HEK293 (cell line): ENCODE measurements around the gene RNF212.

Source experiments
- CTCF ChIA-PET: fragments of 350-600 bp; formaldehyde crosslinking; extraction: SDS; loops from one replicate; lab custom pipeline; 2021; ENCODE audit warnings: antibody characterized with exemption; lab: Yijun Ruan, JAX
- POLR2A ChIA-PET: fragments of 300-600 bp; formaldehyde crosslinking; extraction: SDS; loops from one replicate; lab custom pipeline; 2020; ENCODE audit warnings: antibody characterized with exemption, inconsistent platforms; lab: Yijun Ruan, JAX
- H3K27ac ChIP-seq: fragments of 200-500 bp; sonication (Bioruptor generic); 2 replicates; pipeline ENCODE4 v1.5.1; 2014; ENCODE audit warnings: low read depth, low read length, control low read depth, inconsistent platforms; ENCODE audit errors: extremely low read depth
- H3K36me3 ChIP-seq, 2 experiments: fragments of 200-500 bp in 1 of 2; sonication (Bioruptor generic) in 1 of 2; 1 replicate in 1 of 2; 2 replicates in 1 of 2; pipeline ENCODE4 v1.5.1; 2014 to 2017; ENCODE audit warnings: inconsistent platforms in 2 of 2, low read length in 2 of 2; ENCODE audit not compliant: control insufficient read depth in 2 of 2, insufficient read depth in 1 of 2
- H3K4me1 ChIP-seq: fragments of 200-500 bp; sonication (Bioruptor generic); 2 replicates; pipeline ENCODE4 v1.5.1; 2014; ENCODE audit warnings: mild to moderate bottlenecking, low read length, inconsistent platforms; ENCODE audit not compliant: control insufficient read depth, insufficient read depth
- H3K4me3 ChIP-seq: 2 replicates; pipeline ENCODE4 v1.5.1; 2011; ENCODE audit warnings: low read depth, mild to moderate bottlenecking, control low read depth, low read length, moderate library complexity
- H3K9me3 ChIP-seq: fragments of 200-500 bp; sonication (Bioruptor generic); 2 replicates; pipeline ENCODE4 v1.5.1; 2014; ENCODE audit warnings: low read depth, low read length, inconsistent platforms; ENCODE audit not compliant: control insufficient read depth, insufficient read depth
- EGR2 ChIP-seq: fragments of 450-650 bp; formaldehyde crosslinking; IDR thresholded peaks from 2 replicates; pipeline ENCODE4 v1.5.1; 2016; ENCODE audit warnings: low read depth, missing biosample characterization, missing genetic modification characterization
- FEZF1 ChIP-seq: fragments of 450-650 bp; formaldehyde crosslinking; IDR thresholded peaks from 2 replicates; pipeline ENCODE4 v1.5.1; 2016; ENCODE audit warnings: missing biosample characterization, missing genetic modification characterization
- HOXA7 ChIP-seq: sonication (generic); formaldehyde crosslinking; IDR thresholded peaks from 2 replicates; pipeline ENCODE4 v1.8.1; 2022; ENCODE audit warnings: missing genetic modification reagents, borderline replicate concordance
- HOXC10 ChIP-seq: sonication (generic); formaldehyde crosslinking; IDR thresholded peaks from 2 replicates; pipeline ENCODE4 v1.8.1; 2023; ENCODE audit warnings: mild to moderate bottlenecking, missing genetic modification reagents
- MEIS1 ChIP-seq: sonication (generic); formaldehyde crosslinking; IDR thresholded peaks from 2 replicates; pipeline ENCODE4 v1.8.1; 2022; ENCODE audit warnings: missing genetic modification reagents, mild to moderate bottlenecking, borderline replicate concordance
- SETDB1 ChIP-seq: IDR thresholded peaks from one replicate; pipeline ENCODE4 v1.6.1; 2017; ENCODE audit warnings: mild to moderate bottlenecking, low read length, moderate library complexity, mixed read lengths; ENCODE audit not compliant: insufficient read length
- ZBTB7A ChIP-seq: fragments of 450-650 bp; formaldehyde crosslinking; IDR thresholded peaks from 2 replicates; pipeline ENCODE4 v1.5.1; 2016; ENCODE audit warnings: low read depth, missing biosample characterization, missing genetic modification characterization
- ZBTB8A ChIP-seq: fragments of 450-650 bp; formaldehyde crosslinking; IDR thresholded peaks from 2 replicates; pipeline ENCODE4 v1.5.1; 2016; ENCODE audit warnings: missing biosample characterization, missing genetic modification characterization
- ZNF114 ChIP-seq: fragments of 450-650 bp; formaldehyde crosslinking; IDR thresholded peaks from 2 replicates; pipeline ENCODE4 v1.5.0; 2017; ENCODE audit warnings: missing biosample characterization, missing genetic modification characterization
- ZNF155 ChIP-seq: fragments of 450-650 bp; formaldehyde crosslinking; IDR thresholded peaks from 2 replicates; pipeline ENCODE4 v1.5.1; 2016; ENCODE audit warnings: missing biosample characterization, missing genetic modification characterization
- ZNF175 ChIP-seq: fragments of 450-650 bp; formaldehyde crosslinking; IDR thresholded peaks from 2 replicates; pipeline ENCODE4 v1.5.1; 2016; ENCODE audit warnings: missing biosample characterization, missing genetic modification characterization
- ZNF19 ChIP-seq: fragments of 450-650 bp; formaldehyde crosslinking; IDR thresholded peaks from 2 replicates; pipeline ENCODE4; 2016; ENCODE audit warnings: missing biosample characterization, missing genetic modification characterization, low read depth
- ZNF202 ChIP-seq: fragments of 450-650 bp; formaldehyde crosslinking; IDR thresholded peaks from 2 replicates; pipeline ENCODE4 v1.5.1; 2016; ENCODE audit warnings: missing biosample characterization, missing genetic modification characterization, borderline replicate concordance
- ZNF623 ChIP-seq: fragments of 450-650 bp; formaldehyde crosslinking; IDR thresholded peaks from 2 replicates; pipeline ENCODE4 v1.5.1; 2016; ENCODE audit warnings: missing biosample characterization, missing genetic modification characterization
- ZNF626 ChIP-seq: fragments of 450-650 bp; sonication (Bioruptor Pico); formaldehyde crosslinking; IDR thresholded peaks from 2 replicates; pipeline ENCODE4 v1.5.1; 2018; ENCODE audit warnings: missing biosample characterization, missing genetic modification characterization, inconsistent platforms
- ZNF654 ChIP-seq: fragments of 450-650 bp; formaldehyde crosslinking; IDR thresholded peaks from 2 replicates; pipeline ENCODE4 v1.5.1; 2016; ENCODE audit warnings: low read depth, missing biosample characterization, missing genetic modification characterization
- TF ChIP-seq, protein P1 (sequence below): fragments of 450-650 bp; formaldehyde crosslinking; IDR thresholded peaks from 2 replicates; pipeline ENCODE4 v1.5.1; 2017; ENCODE audit warnings: missing biosample characterization, missing genetic modification characterization
- TF ChIP-seq, protein P2 (sequence below): fragments of 450-650 bp; formaldehyde crosslinking; IDR thresholded peaks from 2 replicates; pipeline ENCODE4 v1.5.1; 2016; ENCODE audit warnings: missing biosample characterization, missing genetic modification characterization
- TF ChIP-seq, protein P3 (sequence below): fragments of 450-650 bp; formaldehyde crosslinking; IDR thresholded peaks from 2 replicates; pipeline ENCODE4 v1.5.1; 2016; ENCODE audit warnings: missing biosample characterization, missing genetic modification characterization, borderline replicate concordance
- TF ChIP-seq, protein P4 (sequence below): fragments of 450-650 bp; formaldehyde crosslinking; IDR thresholded peaks from 2 replicates; pipeline ENCODE4; 2016; ENCODE audit warnings: missing biosample characterization, missing genetic modification characterization
- TF ChIP-seq, protein P5 (sequence below): fragments of 450-650 bp; formaldehyde crosslinking; IDR thresholded peaks from 2 replicates; pipeline ENCODE4 v1.5.1; 2017; ENCODE audit warnings: missing biosample characterization, missing genetic modification characterization

Gene RNF212

DNA sequence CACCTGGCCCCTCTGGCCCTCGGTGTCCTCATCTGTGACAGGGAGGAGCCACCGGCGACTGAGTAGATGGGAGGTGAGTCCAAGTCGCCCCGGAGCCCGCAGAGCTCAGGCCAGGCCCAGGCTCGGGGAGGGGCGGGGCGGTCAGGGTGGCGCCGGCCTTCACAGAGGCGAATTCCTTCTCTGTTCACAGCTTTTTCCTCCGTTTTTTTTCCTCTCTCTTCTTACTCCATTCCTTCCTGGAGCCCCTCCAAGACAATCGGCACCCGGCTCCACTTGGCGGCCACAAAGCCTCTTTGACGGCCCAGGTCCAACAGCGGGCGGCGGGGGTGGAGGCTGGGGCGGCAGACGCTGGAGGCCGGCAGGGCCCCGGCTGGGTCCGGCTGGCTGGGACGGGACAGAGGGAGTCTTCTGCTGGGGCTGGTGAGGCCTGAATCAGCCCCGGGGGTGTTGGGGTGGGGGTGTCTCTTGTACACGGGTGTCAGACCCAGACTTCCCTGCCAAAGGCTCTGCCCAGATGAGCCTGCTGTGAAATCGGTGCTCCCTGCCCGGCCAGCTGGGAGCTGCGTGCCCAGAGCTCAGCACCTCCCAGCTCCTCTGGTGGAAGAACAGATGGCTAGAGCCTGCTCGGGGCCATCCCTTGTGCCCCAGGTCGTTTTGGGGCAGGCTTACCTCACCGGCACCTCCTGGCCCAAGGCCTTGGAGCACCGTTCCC lies 79.4 kb downstream of the RNF212 start:
- POLR2A ChIA-PET = no interaction called here
- CTCF ChIA-PET = no interaction called here

DNA sequence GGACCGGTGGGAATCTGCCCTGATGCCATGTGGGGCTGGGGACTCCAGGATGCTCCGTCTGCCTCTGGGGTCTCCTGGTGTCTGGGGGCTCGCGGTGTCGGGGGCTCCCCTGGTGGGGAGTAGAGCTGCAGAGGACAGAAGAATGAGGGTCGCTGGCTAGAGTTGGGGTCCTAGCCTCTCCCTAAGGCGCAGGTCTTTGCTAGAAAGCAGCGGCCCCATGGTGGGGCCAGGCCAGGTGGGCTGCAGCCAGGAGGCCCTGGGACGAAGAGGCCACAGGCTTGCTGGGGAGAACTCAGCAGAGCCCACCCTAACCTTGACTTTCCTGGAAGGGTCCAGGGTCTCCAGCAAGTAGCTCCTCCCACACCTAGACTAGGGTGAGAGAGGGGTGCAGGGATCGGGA lies 80.5 kb downstream of the RNF212 start:
- Histone ChIP-seq H3K4me3 (no peak overlapping the region), H3K9me3 (no peaks in the 10 kb centered on the region), H3K27ac (no peak overlapping the region), H3K4me1 (no peaks in the 10 kb centered on the region), H3K36me3 (no peaks in the 10 kb centered on the region)
- ChIA-PET CTCF (no interaction called here), POLR2A (no interaction called here)
- TF ChIP-seq ZNF114 (tag by site-specific recombination) (no peak), ZNF626 (tag by site-specific recombination) (no peak), FEZF1 (tag by site-specific recombination) (no peak), ZBTB8A (tag by site-specific recombination) (no peak), HOXC10 (CRISPR knock-in tag) (no peak), HOXA7 (CRISPR knock-in tag) (no peak), SETDB1 (no peak), ZNF155 (tag by site-specific recombination) (no peak), MEIS1 (CRISPR knock-in tag) (no peak)
- TF ChIP-seq, protein P1, sequence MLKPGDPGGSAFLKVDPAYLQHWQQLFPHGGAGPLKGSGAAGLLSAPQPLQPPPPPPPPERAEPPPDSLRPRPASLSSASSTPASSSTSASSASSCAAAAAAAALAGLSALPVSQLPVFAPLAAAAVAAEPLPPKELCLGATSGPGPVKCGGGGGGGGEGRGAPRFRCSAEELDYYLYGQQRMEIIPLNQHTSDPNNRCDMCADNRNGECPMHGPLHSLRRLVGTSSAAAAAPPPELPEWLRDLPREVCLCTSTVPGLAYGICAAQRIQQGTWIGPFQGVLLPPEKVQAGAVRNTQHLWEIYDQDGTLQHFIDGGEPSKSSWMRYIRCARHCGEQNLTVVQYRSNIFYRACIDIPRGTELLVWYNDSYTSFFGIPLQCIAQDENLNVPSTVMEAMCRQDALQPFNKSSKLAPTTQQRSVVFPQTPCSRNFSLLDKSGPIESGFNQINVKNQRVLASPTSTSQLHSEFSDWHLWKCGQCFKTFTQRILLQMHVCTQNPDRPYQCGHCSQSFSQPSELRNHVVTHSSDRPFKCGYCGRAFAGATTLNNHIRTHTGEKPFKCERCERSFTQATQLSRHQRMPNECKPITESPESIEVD (tag by site-specific recombination) = no peak
- TF ChIP-seq, protein P2, sequence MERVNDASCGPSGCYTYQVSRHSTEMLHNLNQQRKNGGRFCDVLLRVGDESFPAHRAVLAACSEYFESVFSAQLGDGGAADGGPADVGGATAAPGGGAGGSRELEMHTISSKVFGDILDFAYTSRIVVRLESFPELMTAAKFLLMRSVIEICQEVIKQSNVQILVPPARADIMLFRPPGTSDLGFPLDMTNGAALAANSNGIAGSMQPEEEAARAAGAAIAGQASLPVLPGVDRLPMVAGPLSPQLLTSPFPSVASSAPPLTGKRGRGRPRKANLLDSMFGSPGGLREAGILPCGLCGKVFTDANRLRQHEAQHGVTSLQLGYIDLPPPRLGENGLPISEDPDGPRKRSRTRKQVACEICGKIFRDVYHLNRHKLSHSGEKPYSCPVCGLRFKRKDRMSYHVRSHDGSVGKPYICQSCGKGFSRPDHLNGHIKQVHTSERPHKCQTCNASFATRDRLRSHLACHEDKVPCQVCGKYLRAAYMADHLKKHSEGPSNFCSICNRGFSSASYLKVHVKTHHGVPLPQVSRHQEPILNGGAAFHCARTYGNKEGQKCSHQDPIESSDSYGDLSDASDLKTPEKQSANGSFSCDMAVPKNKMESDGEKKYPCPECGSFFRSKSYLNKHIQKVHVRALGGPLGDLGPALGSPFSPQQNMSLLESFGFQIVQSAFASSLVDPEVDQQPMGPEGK (tag by site-specific recombination) = no peak
- TF ChIP-seq, protein P3, sequence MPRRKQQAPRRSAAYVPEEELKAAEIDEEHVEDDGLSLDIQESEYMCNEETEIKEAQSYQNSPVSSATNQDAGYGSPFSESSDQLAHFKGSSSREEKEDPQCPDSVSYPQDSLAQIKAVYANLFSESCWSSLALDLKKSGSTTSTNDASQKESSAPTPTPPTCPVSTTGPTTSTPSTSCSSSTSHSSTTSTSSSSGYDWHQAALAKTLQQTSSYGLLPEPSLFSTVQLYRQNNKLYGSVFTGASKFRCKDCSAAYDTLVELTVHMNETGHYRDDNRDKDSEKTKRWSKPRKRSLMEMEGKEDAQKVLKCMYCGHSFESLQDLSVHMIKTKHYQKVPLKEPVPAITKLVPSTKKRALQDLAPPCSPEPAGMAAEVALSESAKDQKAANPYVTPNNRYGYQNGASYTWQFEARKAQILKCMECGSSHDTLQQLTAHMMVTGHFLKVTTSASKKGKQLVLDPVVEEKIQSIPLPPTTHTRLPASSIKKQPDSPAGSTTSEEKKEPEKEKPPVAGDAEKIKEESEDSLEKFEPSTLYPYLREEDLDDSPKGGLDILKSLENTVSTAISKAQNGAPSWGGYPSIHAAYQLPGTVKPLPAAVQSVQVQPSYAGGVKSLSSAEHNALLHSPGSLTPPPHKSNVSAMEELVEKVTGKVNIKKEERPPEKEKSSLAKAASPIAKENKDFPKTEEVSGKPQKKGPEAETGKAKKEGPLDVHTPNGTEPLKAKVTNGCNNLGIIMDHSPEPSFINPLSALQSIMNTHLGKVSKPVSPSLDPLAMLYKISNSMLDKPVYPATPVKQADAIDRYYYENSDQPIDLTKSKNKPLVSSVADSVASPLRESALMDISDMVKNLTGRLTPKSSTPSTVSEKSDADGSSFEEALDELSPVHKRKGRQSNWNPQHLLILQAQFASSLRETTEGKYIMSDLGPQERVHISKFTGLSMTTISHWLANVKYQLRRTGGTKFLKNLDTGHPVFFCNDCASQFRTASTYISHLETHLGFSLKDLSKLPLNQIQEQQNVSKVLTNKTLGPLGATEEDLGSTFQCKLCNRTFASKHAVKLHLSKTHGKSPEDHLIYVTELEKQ (tag by site-specific recombination) = no peak
- TF ChIP-seq, protein P4, sequence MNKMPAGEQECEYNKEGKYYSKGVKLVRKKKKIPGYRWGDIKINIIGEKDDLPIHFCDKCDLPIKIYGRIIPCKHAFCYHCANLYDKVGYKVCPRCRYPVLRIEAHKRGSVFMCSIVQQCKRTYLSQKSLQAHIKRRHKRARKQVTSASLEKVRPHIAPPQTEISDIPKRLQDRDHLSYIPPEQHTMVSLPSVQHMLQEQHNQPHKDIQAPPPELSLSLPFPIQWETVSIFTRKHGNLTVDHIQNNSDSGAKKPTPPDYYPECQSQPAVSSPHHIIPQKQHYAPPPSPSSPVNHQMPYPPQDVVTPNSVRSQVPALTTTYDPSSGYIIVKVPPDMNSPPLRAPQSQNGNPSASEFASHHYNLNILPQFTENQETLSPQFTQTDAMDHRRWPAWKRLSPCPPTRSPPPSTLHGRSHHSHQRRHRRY (tag by site-specific recombination) = no peak
- TF ChIP-seq, protein P5, sequence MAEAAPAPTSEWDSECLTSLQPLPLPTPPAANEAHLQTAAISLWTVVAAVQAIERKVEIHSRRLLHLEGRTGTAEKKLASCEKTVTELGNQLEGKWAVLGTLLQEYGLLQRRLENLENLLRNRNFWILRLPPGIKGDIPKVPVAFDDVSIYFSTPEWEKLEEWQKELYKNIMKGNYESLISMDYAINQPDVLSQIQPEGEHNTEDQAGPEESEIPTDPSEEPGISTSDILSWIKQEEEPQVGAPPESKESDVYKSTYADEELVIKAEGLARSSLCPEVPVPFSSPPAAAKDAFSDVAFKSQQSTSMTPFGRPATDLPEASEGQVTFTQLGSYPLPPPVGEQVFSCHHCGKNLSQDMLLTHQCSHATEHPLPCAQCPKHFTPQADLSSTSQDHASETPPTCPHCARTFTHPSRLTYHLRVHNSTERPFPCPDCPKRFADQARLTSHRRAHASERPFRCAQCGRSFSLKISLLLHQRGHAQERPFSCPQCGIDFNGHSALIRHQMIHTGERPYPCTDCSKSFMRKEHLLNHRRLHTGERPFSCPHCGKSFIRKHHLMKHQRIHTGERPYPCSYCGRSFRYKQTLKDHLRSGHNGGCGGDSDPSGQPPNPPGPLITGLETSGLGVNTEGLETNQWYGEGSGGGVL (tag by site-specific recombination) = no peak
- TF ChIP-seq, all 188 proteins: peak for 0

More for the DNA sequence above, 79.4 kb downstream of the RNF212 start:
- H3K9me3 ChIP-seq = no peaks in the 10 kb centered on the region
- no peaks in the 10 kb centered on the region for H3K36me3 ChIP-seq
- H3K4me3 ChIP-seq = no peak overlapping the region
- H3K4me1 ChIP-seq = no peaks in the 10 kb centered on the region
- H3K27ac ChIP-seq = no peak overlapping the region
- TF ChIP-seq ZNF654 (tag by site-specific recombination) (no peak), ZNF202 (tag by site-specific recombination) (no peak), ZNF623 (tag by site-specific recombination) (no peak), ZBTB7A (tag by site-specific recombination) (no peak), ZNF175 (tag by site-specific recombination) (no peak), ZNF19 (no peak), EGR2 (tag by site-specific recombination) (0 out of 2 replicates have a peak, but pooled peaks have one; percentile 16)
- TF ChIP-seq, protein P5 (tag by site-specific recombination) = no peak
